ENCODE results near the gene RB1. TPM values are rescaled to one million over a fixed set of nuclear protein-coding genes. Genes with fewer than 3 reads are reported as not detected.

Gene RB1
- total and polyA plus RNA-seq, 7 experiments from 2014 or later = 12.1 to 37.1 (median 18.5) TPM

DNA sequence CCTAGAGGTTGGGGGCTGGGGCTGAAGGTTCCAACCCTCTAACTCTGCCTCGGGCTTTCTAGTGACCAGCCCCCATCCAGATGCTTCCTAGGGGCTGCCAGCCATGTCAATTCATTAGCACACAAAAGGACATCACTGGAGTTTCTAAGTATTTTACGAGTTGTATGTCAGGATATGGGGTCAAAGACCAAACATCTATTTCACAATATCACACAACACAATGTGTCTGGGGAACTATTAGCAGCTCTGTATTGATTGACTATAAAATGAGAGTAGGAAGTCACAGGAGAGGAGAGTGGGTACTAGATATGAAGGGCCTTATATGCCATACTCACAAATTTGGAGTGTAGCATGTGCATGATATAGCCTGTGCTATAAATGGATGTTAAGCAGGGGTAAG lies 67.3 kb downstream of the RB1 start:
- H3K4me1 ChIP-seq (ENCODE audit: control insufficient read depth in 2 of 2, insufficient read depth in 2 of 2, low read length in 2 of 2) = no peaks in the 10 kb centered on the region
- no peak overlapping the region for H3K27ac Mint-ChIP-seq
- no peak overlapping the region for H3K27ac ChIP-seq (ENCODE audit: low read depth, low read length)
- H3K36me3 ChIP-seq (ENCODE audit: control insufficient read depth in 2 of 3, insufficient read depth in 3 of 3, low read length in 3 of 3) = no peaks in the 10 kb centered on the region
- ATAC-seq (no peak), DNase-seq (no peak)
- no peaks in the 10 kb centered on the region for H3K27me3 ChIP-seq (ENCODE audit: control insufficient read depth in 2 of 2, insufficient read depth in 2 of 2, low read length in 2 of 2)
- no peaks in the 10 kb centered on the region for H3K9me3 ChIP-seq (ENCODE audit: control insufficient read depth in 2 of 3, low read length in 3 of 3)
- ChIA-PET CTCF (no interaction called here), POLR2A (no interaction called here)
- peaks cover 9 to 47% (median 32%) of the 10 kb centered on the region in 5 donors for H3K36me3 Mint-ChIP-seq
- no peak overlapping the region for H3K4me3 Mint-ChIP-seq
- intact Hi-C loops (cut with micrococcal nuclease) = no loop called here
- peaks cover 0 to 5% (median 0%) of the 10 kb centered on the region in 7 donors for H3K4me1 Mint-ChIP-seq
- peaks cover 0 to 6% (median 0%) of the 10 kb centered on the region in 11 donors for H3K9me3 Mint-ChIP-seq
- no peaks in the 10 kb centered on the region for H3K27me3 Mint-ChIP-seq
- no peak overlapping the region for H3K4me3 ChIP-seq (ENCODE audit: low read length)

DNA sequence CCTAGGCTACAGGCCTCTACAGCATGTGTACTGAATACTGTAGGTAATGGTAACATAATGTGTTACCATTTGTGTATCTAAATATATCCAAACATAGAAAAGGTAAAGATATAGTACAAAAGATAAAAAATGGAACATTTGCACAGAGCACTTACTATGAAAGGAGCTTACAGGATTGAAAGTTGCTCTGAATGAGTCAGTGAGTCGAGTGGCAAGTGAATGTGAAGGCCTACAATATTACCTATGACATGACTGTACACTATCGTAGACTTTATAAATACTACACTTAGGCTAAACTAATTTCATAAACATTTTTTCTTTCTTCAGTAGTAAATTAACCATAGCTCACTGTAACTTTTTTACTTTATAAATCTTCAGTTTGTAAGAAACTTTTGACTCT lies 74.3 kb downstream of the RB1 start:
- H3K27ac ChIP-seq (ENCODE audit: low read depth, low read length) = no peak overlapping the region
- H3K36me3 ChIP-seq (ENCODE audit: control insufficient read depth in 2 of 3, insufficient read depth in 3 of 3, low read length in 3 of 3) = peaks cover 0 to 5% (median 3%) of the 10 kb centered on the region in 3 experiments
- H3K36me3 Mint-ChIP-seq = peaks cover 4 to 57% (median 47%) of the 10 kb centered on the region in 5 donors
- POLR2A ChIA-PET = interaction anchor here (0.6 kb wide), 1 partner anchor 187 kb away, joined by 5 read pairs; no protein-coding TSS in a partner anchor
- CTCF ChIA-PET = interaction anchor here (0.6 to 1.9 kb wide), 4 partner anchors 46 to 396 kb away, joined by 3 to 4 read pairs (median 4); no protein-coding TSS in a partner anchor
- peaks cover 0 to 6% (median 0%) of the 10 kb centered on the region in 11 donors for H3K9me3 Mint-ChIP-seq
- no peak overlapping the region for H3K27ac Mint-ChIP-seq
- no peaks in the 10 kb centered on the region for H3K27me3 Mint-ChIP-seq
- no peak for ATAC-seq
- H3K9me3 ChIP-seq (ENCODE audit: control insufficient read depth in 2 of 3, low read length in 3 of 3) = no peaks in the 10 kb centered on the region
- no peak overlapping the region for H3K4me3 ChIP-seq (ENCODE audit: low read length)
- H3K4me3 Mint-ChIP-seq = no peak overlapping the region
- H3K4me1 Mint-ChIP-seq = peaks cover 0 to 4% (median 0%) of the 10 kb centered on the region in 7 donors
- H3K4me1 ChIP-seq (ENCODE audit: control insufficient read depth in 2 of 2, insufficient read depth in 2 of 2, low read length in 2 of 2) = no peaks in the 10 kb centered on the region
- no peaks in the 10 kb centered on the region for H3K27me3 ChIP-seq (ENCODE audit: control insufficient read depth in 2 of 2, insufficient read depth in 2 of 2, low read length in 2 of 2)
- intact Hi-C loops (cut with micrococcal nuclease) = no loop called here
- no peak for DNase-seq

DNA sequence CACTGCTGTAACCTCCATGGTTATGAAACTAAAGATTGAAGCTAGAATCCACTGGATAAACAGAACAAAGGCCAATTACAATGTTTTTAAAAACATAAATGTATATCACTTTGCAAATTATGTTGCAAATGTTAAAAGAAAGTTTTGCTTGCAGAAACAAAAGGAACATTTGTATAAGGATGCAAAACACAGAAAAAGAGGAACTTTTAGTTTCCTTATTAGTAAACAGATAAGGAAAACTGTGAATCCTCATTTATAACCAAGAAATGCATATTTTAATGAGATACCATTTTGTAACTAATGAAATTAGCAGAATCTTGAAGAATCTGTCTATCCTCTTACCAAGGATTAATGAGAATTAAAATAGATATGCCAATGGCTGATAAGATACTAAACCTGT lies 77.0 kb downstream of the RB1 start:
- intact Hi-C loops (cut with micrococcal nuclease) = no loop called here
- H3K27ac ChIP-seq (ENCODE audit: low read depth, low read length) = no peak overlapping the region
- no peak overlapping the region for H3K4me3 Mint-ChIP-seq
- H3K27me3 Mint-ChIP-seq = no peaks in the 10 kb centered on the region
- peaks cover 0 to 45% (median 35%) of the 10 kb centered on the region in 5 donors for H3K36me3 Mint-ChIP-seq
- no peaks in the 10 kb centered on the region for H3K9me3 ChIP-seq (ENCODE audit: control insufficient read depth in 2 of 3, low read length in 3 of 3)
- no peaks in the 10 kb centered on the region for H3K9me3 Mint-ChIP-seq
- H3K4me1 Mint-ChIP-seq = peaks cover 0 to 6% (median 0%) of the 10 kb centered on the region in 7 donors
- no peaks in the 10 kb centered on the region for H3K27me3 ChIP-seq (ENCODE audit: control insufficient read depth in 2 of 2, insufficient read depth in 2 of 2, low read length in 2 of 2)
- POLR2A ChIA-PET = no interaction called here
- no peaks in the 10 kb centered on the region for H3K4me1 ChIP-seq (ENCODE audit: control insufficient read depth in 2 of 2, insufficient read depth in 2 of 2, low read length in 2 of 2)
- DNase-seq = no peak
- H3K36me3 ChIP-seq (ENCODE audit: control insufficient read depth in 2 of 3, insufficient read depth in 3 of 3, low read length in 3 of 3) = peaks cover 0 to 5% (median 3%) of the 10 kb centered on the region in 3 experiments
- H3K27ac Mint-ChIP-seq = no peak overlapping the region
- CTCF ChIA-PET = no interaction called here
- H3K4me3 ChIP-seq (ENCODE audit: low read length) = no peak overlapping the region
- no peak for ATAC-seq

GRCh38 chr13:48383384-48383783 lies 79.8 kb downstream of the RB1 start:
- no peaks in the 10 kb centered on the region for H3K27me3 ChIP-seq (ENCODE audit: control insufficient read depth in 2 of 2, insufficient read depth in 2 of 2, low read length in 2 of 2)
- Mint-ChIP-seq H3K9me3 (no peaks in the 10 kb centered on the region), H3K4me3 (no peak overlapping the region), H3K27me3 (no peaks in the 10 kb centered on the region), H3K36me3 (peaks cover under 1 to 46% (median 39%) of the 10 kb centered on the region in 5 donors), H3K4me1 (peaks cover 0 to 6% (median 5%) of the 10 kb centered on the region in 7 donors), H3K27ac (no peak overlapping the region)
- ATAC-seq = no peak
- H3K36me3 ChIP-seq (ENCODE audit: control insufficient read depth in 2 of 3, insufficient read depth in 3 of 3, low read length in 3 of 3) = peaks cover 0 to 3% (median 0%) of the 10 kb centered on the region in 3 experiments
- no peak overlapping the region for H3K27ac ChIP-seq (ENCODE audit: low read depth, low read length)
- DNase-seq = no peak
- intact Hi-C loops (cut with micrococcal nuclease) = no loop called here
- H3K9me3 ChIP-seq (ENCODE audit: control insufficient read depth in 2 of 3, low read length in 3 of 3) = no peaks in the 10 kb centered on the region
- H3K4me1 ChIP-seq (ENCODE audit: control insufficient read depth in 2 of 2, insufficient read depth in 2 of 2, low read length in 2 of 2) = no peaks in the 10 kb centered on the region
- H3K4me3 ChIP-seq (ENCODE audit: low read length) = no peak overlapping the region
- POLR2A ChIA-PET = no interaction called here
- CTCF ChIA-PET = no interaction called here

DNA sequence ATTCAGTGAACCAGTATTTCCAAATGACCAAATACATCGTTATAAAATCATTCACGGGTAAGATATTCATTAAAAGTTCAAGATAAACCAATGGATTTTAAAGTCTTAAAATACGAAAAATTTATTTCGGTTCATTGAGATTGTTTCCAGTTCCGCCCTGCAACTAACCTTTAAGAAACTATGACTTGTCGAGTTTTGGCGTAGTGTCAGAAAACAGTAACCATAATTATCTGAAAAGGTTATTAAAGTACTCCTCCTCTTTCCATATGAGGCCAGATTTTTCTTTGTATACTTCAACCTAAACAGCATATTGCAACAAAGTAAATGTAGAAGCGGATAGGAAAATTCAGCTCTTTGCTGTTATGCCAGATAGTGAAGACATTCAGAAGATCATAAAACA lies 83.3 kb downstream of the RB1 start:
- DNase-seq = no peak
- no peaks in the 10 kb centered on the region for H3K9me3 ChIP-seq (ENCODE audit: control insufficient read depth in 2 of 3, low read length in 3 of 3)
- H3K27me3 Mint-ChIP-seq = no peaks in the 10 kb centered on the region
- peaks cover 0 to 21% (median 3%) of the 10 kb centered on the region in 11 donors for H3K9me3 Mint-ChIP-seq
- no peak overlapping the region for H3K4me3 ChIP-seq (ENCODE audit: low read length)
- H3K27ac ChIP-seq (ENCODE audit: low read depth, low read length) = no peak overlapping the region
- H3K4me3 Mint-ChIP-seq = no peak overlapping the region
- H3K36me3 Mint-ChIP-seq = peaks cover 13 to 53% (median 37%) of the 10 kb centered on the region in 5 donors
- ATAC-seq = no peak
- peaks cover 0 to 10% (median 6%) of the 10 kb centered on the region in 7 donors for H3K4me1 Mint-ChIP-seq
- ChIA-PET POLR2A (no interaction called here), CTCF (interaction anchor here (2.0 kb wide), 1 partner anchor 193 kb away, joined by 10 read pairs; no protein-coding TSS in a partner anchor)
- H3K4me1 ChIP-seq (ENCODE audit: control insufficient read depth in 2 of 2, insufficient read depth in 2 of 2, low read length in 2 of 2) = no peaks in the 10 kb centered on the region
- H3K36me3 ChIP-seq (ENCODE audit: control insufficient read depth in 2 of 3, insufficient read depth in 3 of 3, low read length in 3 of 3) = no peaks in the 10 kb centered on the region
- no peak overlapping the region for H3K27ac Mint-ChIP-seq
- no peaks in the 10 kb centered on the region for H3K27me3 ChIP-seq (ENCODE audit: control insufficient read depth in 2 of 2, insufficient read depth in 2 of 2, low read length in 2 of 2)
- intact Hi-C loops (cut with micrococcal nuclease) = no loop called here

DNA sequence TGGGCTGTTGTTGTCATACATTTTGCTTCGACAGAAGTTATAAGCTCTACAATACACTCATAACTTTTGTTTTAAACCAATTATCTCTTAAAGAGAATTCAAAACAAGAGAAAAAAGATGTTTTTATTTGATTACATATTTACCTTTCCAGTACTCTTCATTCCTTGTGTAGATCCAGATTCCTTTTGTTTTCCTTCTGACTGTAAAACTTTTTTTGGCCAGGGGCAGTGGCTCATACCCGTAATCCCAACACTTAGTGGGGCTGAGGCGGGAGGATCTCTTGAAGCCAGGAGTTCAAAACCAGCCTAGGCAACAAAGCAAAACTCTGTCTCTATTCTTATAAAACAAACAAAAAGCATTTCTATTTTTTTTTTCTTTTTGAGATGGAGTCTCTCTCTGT lies 87.7 kb downstream of the RB1 start:
- Mint-ChIP-seq H3K27ac (no peak overlapping the region), H3K36me3 (peaks cover 35 to 79% (median 61%) of the 10 kb centered on the region in 5 donors), H3K27me3 (no peaks in the 10 kb centered on the region), H3K9me3 (peaks cover 0 to 49% (median 19%) of the 10 kb centered on the region in 11 donors), H3K4me3 (no peak overlapping the region), H3K4me1 (peaks cover 0 to 9% (median 4%) of the 10 kb centered on the region in 7 donors)
- DNase-seq (no peak), ATAC-seq (no peak)
- no peaks in the 10 kb centered on the region for H3K27me3 ChIP-seq (ENCODE audit: control insufficient read depth in 2 of 2, insufficient read depth in 2 of 2, low read length in 2 of 2)
- intact Hi-C loops (cut with micrococcal nuclease) = no loop called here
- H3K4me1 ChIP-seq (ENCODE audit: control insufficient read depth in 2 of 2, insufficient read depth in 2 of 2, low read length in 2 of 2) = no peaks in the 10 kb centered on the region
- CTCF ChIA-PET = no interaction called here
- H3K36me3 ChIP-seq (ENCODE audit: control insufficient read depth in 2 of 3, insufficient read depth in 3 of 3, low read length in 3 of 3) = no peaks in the 10 kb centered on the region
- no peaks in the 10 kb centered on the region for H3K9me3 ChIP-seq (ENCODE audit: control insufficient read depth in 2 of 3, low read length in 3 of 3)
- no peak overlapping the region for H3K4me3 ChIP-seq (ENCODE audit: low read length)
- H3K27ac ChIP-seq (ENCODE audit: low read depth, low read length) = no peak overlapping the region
- POLR2A ChIA-PET = no interaction called here

DNA sequence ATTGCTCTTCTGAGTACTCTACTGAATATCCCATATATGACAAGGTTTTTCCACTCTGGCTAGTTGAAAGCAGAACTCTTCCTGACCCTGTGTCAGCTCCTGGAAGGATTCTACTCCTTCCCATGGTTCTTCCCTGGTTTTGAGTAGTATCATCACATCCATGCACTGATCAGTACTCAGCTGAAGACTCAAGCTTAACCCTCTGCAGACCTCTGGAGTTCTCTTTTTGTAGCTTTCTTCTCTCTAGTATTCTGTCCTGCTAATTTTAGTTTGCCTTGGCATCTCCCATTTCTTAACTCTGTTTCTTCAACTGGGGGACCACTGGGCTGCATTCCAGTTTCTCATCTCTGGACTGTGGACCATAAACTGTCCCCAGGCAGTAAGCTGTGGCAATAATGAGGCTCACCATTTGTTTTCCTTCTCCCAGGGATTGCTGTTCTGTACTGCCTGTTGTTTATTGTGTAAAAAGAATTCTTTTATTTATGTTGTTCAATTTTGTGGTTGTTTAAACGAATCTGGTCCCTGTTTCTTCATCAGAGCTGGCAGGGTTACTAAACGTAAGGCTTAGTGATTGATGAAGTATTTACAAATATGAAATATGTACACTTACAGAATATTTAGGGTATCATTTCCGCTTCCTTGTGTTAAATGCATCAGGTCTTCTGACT lies 89.6 kb downstream of the RB1 start:
- POLR2A ChIA-PET = interaction anchor here (0.7 kb wide), 1 partner anchor 224 kb away, joined by 5 read pairs; no protein-coding TSS in a partner anchor
- peaks cover 0 to 9% (median 6%) of the 10 kb centered on the region in 7 donors for H3K4me1 Mint-ChIP-seq
- no peaks in the 10 kb centered on the region for H3K27me3 Mint-ChIP-seq
- no peak for DNase-seq
- Histone ChIP-seq H3K27me3 (ENCODE audit: control insufficient read depth in 2 of 2, insufficient read depth in 2 of 2, low read length in 2 of 2) (no peaks in the 10 kb centered on the region), H3K9me3 (ENCODE audit: control insufficient read depth in 2 of 3, low read length in 3 of 3) (no peaks in the 10 kb centered on the region), H3K4me1 (ENCODE audit: control insufficient read depth in 2 of 2, insufficient read depth in 2 of 2, low read length in 2 of 2) (no peaks in the 10 kb centered on the region), H3K27ac (ENCODE audit: low read depth, low read length) (no peak overlapping the region), H3K36me3 (ENCODE audit: control insufficient read depth in 2 of 3, insufficient read depth in 3 of 3, low read length in 3 of 3) (no peaks in the 10 kb centered on the region), H3K4me3 (ENCODE audit: low read length) (no peak overlapping the region)
- H3K36me3 Mint-ChIP-seq = peaks cover 40 to 79% (median 62%) of the 10 kb centered on the region in 5 donors
- no peak overlapping the region for H3K4me3 Mint-ChIP-seq
- H3K9me3 Mint-ChIP-seq = peaks cover 0 to 52% (median 19%) of the 10 kb centered on the region in 11 donors
- intact Hi-C loops (cut with micrococcal nuclease) = no loop called here
- H3K27ac Mint-ChIP-seq = peak overlapping the region in 1 of 9 donors; percentile 26
- CTCF ChIA-PET = no interaction called here
- no peak for ATAC-seq

Measured in naive thymus-derived CD4-positive, alpha-beta T cell (primary cell).